Measurements from ENCODE around the gene MAP7. TPM values are rescaled to one million over a fixed set of nuclear protein-coding genes. Genes with fewer than 3 reads are reported as not detected.

MAP7 gene
- total and polyA plus RNA-seq, 2 donors (not counting 3 experiments of a cell fraction or from before 2014, with no cell fraction given): 0.07 to 0.42 TPM

- H3K4me2 ChIP-seq (ENCODE audit: insufficient read depth, low read length): no peak overlapping the region
- H3K36me3 ChIP-seq (ENCODE audit: control insufficient read depth in 2 of 2, extremely low read depth in 1 of 2, insufficient read depth in 2 of 2, low read length in 2 of 2): no peaks in the 10 kb centered on the region
- FAIRE-seq: no peak
- CTCF ChIA-PET: no interaction called here
- no peaks in the 10 kb centered on the region for H3K4me1 ChIP-seq (ENCODE audit: control insufficient read depth, extremely low read depth, insufficient read depth, low read length)
- dilution Hi-C loops (cut with MboI; ENCODE audit: extremely low pct_ligation_motif_present, low sequenced_read_pairs): no loop called here
- DNase-seq (ENCODE audit: low read depth, low spot score): no peak
- TF ChIP-seq EZH2 (IDR thresholded peaks at IDR 0.05; ENCODE audit: borderline replicate concordance, low read depth, low read length, severe bottlenecking) (no peak), MYC (IDR thresholded peaks at IDR 0.05; ENCODE audit: low read depth, low read length) (no peak), POLR2AphosphoS5 (IDR thresholded peaks at IDR 0.05; ENCODE audit: insufficient read depth, low read depth, low read length) (no peak), JUN (IDR thresholded peaks at IDR 0.05; ENCODE audit: borderline replicate concordance, insufficient read depth, insufficient read length, low read depth) (no peak)
- no peaks in the 10 kb centered on the region for H3K9me1 ChIP-seq (replicated peaks; ENCODE audit: control insufficient read depth, extremely low read depth, insufficient read depth, low read length)
- no peaks in the 10 kb centered on the region for H3K9me3 ChIP-seq (replicated peaks; ENCODE audit: control insufficient read depth, insufficient read depth, low read length)
- intact Hi-C loops (cut with micrococcal nuclease): no loop called here
- no peaks in the 10 kb centered on the region for H3K79me2 ChIP-seq (ENCODE audit: control insufficient read depth, insufficient read depth, low read length)
- no peak overlapping the region for H3K9ac ChIP-seq (replicated peaks; ENCODE audit: extremely low read depth, insufficient read depth, low read length)
- H3K4me3 ChIP-seq (replicated peaks in 1 of 3; ENCODE audit: insufficient read depth in 1 of 3, low read depth in 1 of 3, low read length in 3 of 3): no peak overlapping the region
- no TSS peak for BruUV-seq (replicated peaks)
- H3K27ac ChIP-seq (ENCODE audit: insufficient read depth, low read depth, low read length): no peak overlapping the region
- POLR2A ChIA-PET: no interaction called here
- no peaks in the 10 kb centered on the region for H4K20me1 ChIP-seq (replicated peaks; ENCODE audit: control insufficient read depth, extremely low read depth, insufficient read depth, low read length)
- H2AFZ ChIP-seq (ENCODE audit: low read depth, low read length): no peak overlapping the region
- peaks cover 0 to 1% of the 10 kb centered on the region in 2 experiments for H3K27me3 ChIP-seq (ENCODE audit: control insufficient read depth in 2 of 2, insufficient read depth in 2 of 2, low read length in 2 of 2)
These were observed 202.4 kb downstream of the MAP7 start for GRCh38 chr6:136347847-136348246.

- intact Hi-C loops (cut with micrococcal nuclease) (no loop called here), dilution Hi-C loops (cut with MboI; ENCODE audit: extremely low pct_ligation_motif_present, low sequenced_read_pairs) (no loop called here)
- TF ChIP-seq JUN (IDR thresholded peaks at IDR 0.05; ENCODE audit: borderline replicate concordance, insufficient read depth, insufficient read length, low read depth): no peak
- no peak for TF ChIP-seq FOS (IDR thresholded peaks at IDR 0.05; ENCODE audit: borderline replicate concordance, insufficient read depth, low read length)
- no peak for TF ChIP-seq MYC (IDR thresholded peaks at IDR 0.05; ENCODE audit: low read depth, low read length)
- no peak for TF ChIP-seq CTCF (IDR thresholded peaks at IDR 0.05; ENCODE audit: extremely low read depth in 1 of 2, insufficient read depth in 1 of 2, low read depth in 1 of 2, low read length in 2 of 2)
- no peak for TF ChIP-seq EZH2 (IDR thresholded peaks at IDR 0.05; ENCODE audit: borderline replicate concordance, low read depth, low read length, severe bottlenecking)
- TF ChIP-seq POLR2AphosphoS5 (IDR thresholded peaks at IDR 0.05; ENCODE audit: insufficient read depth, low read depth, low read length): no peak
- BruUV-seq (replicated peaks): no TSS peak
- Histone ChIP-seq H3K4me2 (ENCODE audit: insufficient read depth, low read length) (no peak overlapping the region), H3K27ac (ENCODE audit: insufficient read depth, low read depth, low read length) (no peak overlapping the region), H3K79me2 (ENCODE audit: control insufficient read depth, insufficient read depth, low read length) (no peaks in the 10 kb centered on the region), H4K20me1 (replicated peaks; ENCODE audit: control insufficient read depth, extremely low read depth, insufficient read depth, low read length) (no peaks in the 10 kb centered on the region), H3K4me3 (replicated peaks in 1 of 3; ENCODE audit: insufficient read depth in 1 of 3, low read depth in 1 of 3, low read length in 3 of 3) (no peak overlapping the region), H3K9me3 (replicated peaks; ENCODE audit: control insufficient read depth, insufficient read depth, low read length) (no peaks in the 10 kb centered on the region), H3K4me1 (ENCODE audit: control insufficient read depth, extremely low read depth, insufficient read depth, low read length) (no peaks in the 10 kb centered on the region), H3K27me3 (ENCODE audit: control insufficient read depth in 2 of 2, insufficient read depth in 2 of 2, low read length in 2 of 2) (no peaks in the 10 kb centered on the region), H3K9ac (replicated peaks; ENCODE audit: extremely low read depth, insufficient read depth, low read length) (no peak overlapping the region), H3K36me3 (ENCODE audit: control insufficient read depth in 2 of 2, extremely low read depth in 1 of 2, insufficient read depth in 2 of 2, low read length in 2 of 2) (no peaks in the 10 kb centered on the region), H3K9me1 (replicated peaks; ENCODE audit: control insufficient read depth, extremely low read depth, insufficient read depth, low read length) (no peaks in the 10 kb centered on the region), H2AFZ (ENCODE audit: low read depth, low read length) (no peak overlapping the region)
- DNase-seq (ENCODE audit: low read depth, low spot score) (no peak), FAIRE-seq (no peak)
- POLR2A ChIA-PET: no interaction called here
- CTCF ChIA-PET: interaction anchor here (1.8 kb wide), 1 partner anchor 28 kb away, joined by 4 read pairs; no protein-coding TSS in a partner anchor
These were observed 205.1 kb downstream of the MAP7 start for GRCh38 chr6:136345145-136345544.
